Astrocyte (in vitro differentiated cells and primary cell): ENCODE data around the gene SEC63. TPM values are rescaled to one million over a fixed set of nuclear protein-coding genes. Genes with fewer than 3 reads are reported as not detected.

Experiments used
- DNase-seq: peaks from one replicate; pipeline ENCODE4 v3.0.0-alpha.2; 2010; ENCODE audit warnings: low read depth
- FAIRE-seq: peaks from 2 replicates; lab custom pipeline; 2011; peaks lifted over from hg19 to GRCh38; lab: Jason Lieb, UNC
- H2AFZ ChIP-seq: 2 replicates; pipeline ENCODE4 v1.6.0; 2012; ENCODE audit warnings: low read depth, low read length, inconsistent platforms
- H3K27ac ChIP-seq: 2 replicates; pipeline ENCODE4 v1.5.1; 2011; ENCODE audit warnings: low read depth, low read length, inconsistent platforms
- H3K27me3 ChIP-seq: 2 replicates; pipeline ENCODE4 v1.6.0; 2011; ENCODE audit warnings: low read length, inconsistent platforms; ENCODE audit not compliant: insufficient read depth
- H3K36me3 ChIP-seq: 2 replicates; pipeline ENCODE4 v1.5.1; 2011; ENCODE audit warnings: low read length, inconsistent platforms; ENCODE audit not compliant: insufficient read depth
- H3K4me1 ChIP-seq: 2 replicates; pipeline ENCODE4 v1.5.1; 2011; ENCODE audit warnings: low read length, inconsistent platforms; ENCODE audit not compliant: insufficient read depth
- H3K4me2 ChIP-seq: 2 replicates; pipeline ENCODE4 v1.6.0; 2012; ENCODE audit warnings: low read length, inconsistent platforms
- H3K4me3 ChIP-seq: 2 replicates; pipeline ENCODE4 v1.5.1; 2011; ENCODE audit warnings: low read depth, mild to moderate bottlenecking, low read length, inconsistent platforms; ENCODE audit not compliant: insufficient read depth
- H3K79me2 ChIP-seq: 2 replicates; pipeline ENCODE4 v1.6.0; 2012; ENCODE audit warnings: mild to moderate bottlenecking, low read length, inconsistent platforms; ENCODE audit not compliant: insufficient read depth
- H3K9ac ChIP-seq: 2 replicates; pipeline ENCODE4 v1.6.0; 2012; ENCODE audit warnings: mild to moderate bottlenecking, low read length, inconsistent platforms
- H3K9me3 ChIP-seq: 2 replicates; pipeline ENCODE4 v1.5.1; 2012; ENCODE audit warnings: low read depth, mild to moderate bottlenecking, low read length, inconsistent platforms; ENCODE audit not compliant: insufficient read depth
- H4K20me1 ChIP-seq: 2 replicates; pipeline ENCODE4 v1.6.0; 2012; ENCODE audit warnings: low read length, inconsistent platforms; ENCODE audit not compliant: insufficient read depth
- H3K27ac Mint-ChIP-seq: one replicate; pipeline ENCODE4 v1.8.0; 2021; ENCODE audit warnings: mild to moderate bottlenecking, mixed read lengths; ENCODE audit not compliant: unreplicated experiment
- H3K27me3 Mint-ChIP-seq: one replicate; pipeline ENCODE4 v1.8.0; 2021; ENCODE audit warnings: low read depth, mixed read lengths; ENCODE audit not compliant: unreplicated experiment
- H3K36me3 Mint-ChIP-seq: one replicate; pipeline ENCODE4 v1.8.0; 2021; ENCODE audit warnings: low read depth, mixed read lengths; ENCODE audit not compliant: unreplicated experiment
- H3K4me1 Mint-ChIP-seq: one replicate; pipeline ENCODE4 v1.8.0; 2021; ENCODE audit warnings: low read depth, mixed read lengths; ENCODE audit not compliant: unreplicated experiment
- H3K4me3 Mint-ChIP-seq: one replicate; pipeline ENCODE4 v1.8.0; 2021; ENCODE audit warnings: mild to moderate bottlenecking, moderate library complexity, mixed read lengths; ENCODE audit not compliant: unreplicated experiment
- H3K9me3 Mint-ChIP-seq: one replicate; pipeline ENCODE4 v1.8.0; 2021; ENCODE audit warnings: mild to moderate bottlenecking, mixed read lengths; ENCODE audit not compliant: unreplicated experiment
- CTCF ChIP-seq: IDR thresholded peaks from 2 replicates; pipeline ENCODE4 v1.5.1; 2011; ENCODE audit warnings: low read depth, mild to moderate bottlenecking, inconsistent platforms, low read length, moderate library complexity; ENCODE audit not compliant: insufficient read depth
- EZH2 ChIP-seq: IDR thresholded peaks from 2 replicates; pipeline ENCODE4 v1.6.1; 2012; ENCODE audit warnings: mild to moderate bottlenecking, low read length, inconsistent platforms; ENCODE audit not compliant: insufficient read depth
- total RNA-seq: library from RNA; stranded (reverse); gene quantifications from 2 replicates; pipeline ENCODE4 v1.2.1, GENCODE V29; 2021

SEC63 gene
- total RNA-seq, 1 donor from 2014 or later: 161 TPM

- no peaks in the 10 kb centered on the region for H4K20me1 ChIP-seq
- no peak for FAIRE-seq
These were observed 104.8 kb downstream of the SEC63 start for GRCh38 chr6:107853230-107853629.

GRCh38 chr6:107849325-107849724, 108.7 kb downstream of the SEC63 start:
- H3K27me3 Mint-ChIP-seq: peaks cover 19% of the 10 kb centered on the region
- no peak overlapping the region for H3K4me3 Mint-ChIP-seq
- no peak overlapping the region for H3K9ac ChIP-seq
- no peaks in the 10 kb centered on the region for H4K20me1 ChIP-seq
- no peaks in the 10 kb centered on the region for H3K79me2 ChIP-seq
- no peaks in the 10 kb centered on the region for H3K9me3 Mint-ChIP-seq
- peaks cover 4% of the 10 kb centered on the region for H3K27me3 ChIP-seq
- no peaks in the 10 kb centered on the region for H3K36me3 Mint-ChIP-seq
- FAIRE-seq (no peak), DNase-seq (no peak)
- H2AFZ ChIP-seq: no peak overlapping the region
- H3K4me1 ChIP-seq: peaks cover 9% of the 10 kb centered on the region
- no peaks in the 10 kb centered on the region for H3K9me3 ChIP-seq
- no peak overlapping the region for H3K27ac Mint-ChIP-seq
- no peak overlapping the region for H3K4me2 ChIP-seq
- no peaks in the 10 kb centered on the region for H3K36me3 ChIP-seq
- TF ChIP-seq EZH2 (no peak), CTCF (no peak)
- no peaks in the 10 kb centered on the region for H3K4me1 Mint-ChIP-seq
- no peak overlapping the region for H3K27ac ChIP-seq
- no peak overlapping the region for H3K4me3 ChIP-seq

More at GRCh38 chr6:107853230-107853629, 104.8 kb downstream of the SEC63 start:
- Histone ChIP-seq H2AFZ (no peak overlapping the region), H3K27ac (no peak overlapping the region), H3K4me2 (no peak overlapping the region), H3K27me3 (no peaks in the 10 kb centered on the region), H3K4me3 (no peak overlapping the region), H3K9ac (no peak overlapping the region), H3K79me2 (no peaks in the 10 kb centered on the region), H3K9me3 (no peaks in the 10 kb centered on the region), H3K36me3 (no peaks in the 10 kb centered on the region), H3K4me1 (peaks cover 4% of the 10 kb centered on the region)
- no peak for TF ChIP-seq EZH2
- TF ChIP-seq CTCF: no peak
- H3K27me3 Mint-ChIP-seq: peaks cover 8% of the 10 kb centered on the region
- H3K4me3 Mint-ChIP-seq: no peak overlapping the region
- no peaks in the 10 kb centered on the region for H3K9me3 Mint-ChIP-seq
- H3K36me3 Mint-ChIP-seq: no peaks in the 10 kb centered on the region
- H3K4me1 Mint-ChIP-seq: no peaks in the 10 kb centered on the region
- H3K27ac Mint-ChIP-seq: no peak overlapping the region
- DNase-seq: no peak

- H4K20me1 ChIP-seq: no peaks in the 10 kb centered on the region
These were observed 109.9 kb downstream of the SEC63 start for GRCh38 chr6:107847844-107848802.

More at GRCh38 chr6:107847844-107848802, 109.9 kb downstream of the SEC63 start:
- peak overlapping the region; percentile 59 for H3K9ac ChIP-seq
- no peak for TF ChIP-seq EZH2
- peak; percentile 62 for TF ChIP-seq CTCF
- Mint-ChIP-seq H3K27me3 (peaks cover 19% of the 10 kb centered on the region), H3K4me3 (peak overlapping the region; percentile 73), H3K27ac (no peak overlapping the region), H3K36me3 (no peaks in the 10 kb centered on the region), H3K4me1 (peaks cover 5% of the 10 kb centered on the region), H3K9me3 (no peaks in the 10 kb centered on the region)
- H3K27me3 ChIP-seq: peaks cover 4% of the 10 kb centered on the region
- H3K36me3 ChIP-seq: no peaks in the 10 kb centered on the region
- peak overlapping the region; percentile 88 for H2AFZ ChIP-seq
- H3K4me1 ChIP-seq: peaks cover 9% of the 10 kb centered on the region
- peak overlapping the region; percentile 57 for H3K4me3 ChIP-seq
- no peaks in the 10 kb centered on the region for H3K9me3 ChIP-seq
- H3K79me2 ChIP-seq: no peaks in the 10 kb centered on the region
- H3K4me2 ChIP-seq: peak overlapping the region; percentile 85
- no peak overlapping the region for H3K27ac ChIP-seq
- DNase-seq (peak; percentile 40), FAIRE-seq (no peak)
